HG03064 (cell line): ENCODE data around the gene NGLY1.

ENCODE experiments used
- ATAC-seq: cut with Tn5 transposase; IDR thresholded peaks from one replicate; pipeline ENCODE4 v1.9.1; 2021; ENCODE audit warnings: low read depth; ENCODE audit not compliant: unreplicated experiment

NGLY1 gene, protein sequence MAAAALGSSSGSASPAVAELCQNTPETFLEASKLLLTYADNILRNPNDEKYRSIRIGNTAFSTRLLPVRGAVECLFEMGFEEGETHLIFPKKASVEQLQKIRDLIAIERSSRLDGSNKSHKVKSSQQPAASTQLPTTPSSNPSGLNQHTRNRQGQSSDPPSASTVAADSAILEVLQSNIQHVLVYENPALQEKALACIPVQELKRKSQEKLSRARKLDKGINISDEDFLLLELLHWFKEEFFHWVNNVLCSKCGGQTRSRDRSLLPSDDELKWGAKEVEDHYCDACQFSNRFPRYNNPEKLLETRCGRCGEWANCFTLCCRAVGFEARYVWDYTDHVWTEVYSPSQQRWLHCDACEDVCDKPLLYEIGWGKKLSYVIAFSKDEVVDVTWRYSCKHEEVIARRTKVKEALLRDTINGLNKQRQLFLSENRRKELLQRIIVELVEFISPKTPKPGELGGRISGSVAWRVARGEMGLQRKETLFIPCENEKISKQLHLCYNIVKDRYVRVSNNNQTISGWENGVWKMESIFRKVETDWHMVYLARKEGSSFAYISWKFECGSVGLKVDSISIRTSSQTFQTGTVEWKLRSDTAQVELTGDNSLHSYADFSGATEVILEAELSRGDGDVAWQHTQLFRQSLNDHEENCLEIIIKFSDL

DNA sequence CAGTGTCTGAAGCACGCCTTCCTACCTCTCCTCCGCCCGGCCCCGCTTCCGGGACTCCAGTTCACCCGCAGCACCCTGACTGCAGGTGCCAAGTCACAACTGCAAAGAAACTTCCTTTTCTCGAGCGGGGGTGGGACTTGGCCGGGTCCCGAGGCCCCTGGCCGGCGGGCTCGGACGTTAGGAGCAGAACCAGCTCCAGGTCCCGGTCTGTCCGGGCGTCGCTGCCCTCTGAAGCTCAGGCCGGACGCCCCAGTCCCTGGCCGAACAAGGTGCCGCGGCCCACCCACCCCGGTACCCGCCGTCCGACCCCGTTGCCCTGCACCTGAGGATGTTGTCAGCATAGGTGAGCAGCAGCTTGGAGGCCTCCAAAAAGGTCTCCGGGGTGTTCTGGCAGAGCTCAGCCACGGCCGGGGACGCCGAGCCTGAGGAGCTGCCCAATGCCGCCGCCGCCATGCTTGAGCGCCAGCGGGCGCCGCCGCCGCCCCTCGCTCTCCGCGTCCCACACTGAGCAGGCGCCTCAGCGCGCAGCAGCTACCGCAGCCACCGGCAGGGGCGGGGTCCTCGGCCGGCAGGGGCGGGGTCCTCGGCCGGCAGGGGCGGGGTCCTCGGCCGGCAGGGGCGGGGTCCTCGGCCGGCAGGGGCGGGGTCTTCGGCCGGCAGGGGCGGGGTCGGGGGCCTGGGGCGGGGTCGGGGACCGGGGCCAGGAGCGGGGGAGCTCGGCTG is at the start of gene NGLY1:
TSS of gene NGLY1 (minus strand) at position 506 of the 723 bp plus-strand sequence. CDS start at position 453, 53 bp downstream.
- ATAC-seq, result peak; percentile 79

DNA sequence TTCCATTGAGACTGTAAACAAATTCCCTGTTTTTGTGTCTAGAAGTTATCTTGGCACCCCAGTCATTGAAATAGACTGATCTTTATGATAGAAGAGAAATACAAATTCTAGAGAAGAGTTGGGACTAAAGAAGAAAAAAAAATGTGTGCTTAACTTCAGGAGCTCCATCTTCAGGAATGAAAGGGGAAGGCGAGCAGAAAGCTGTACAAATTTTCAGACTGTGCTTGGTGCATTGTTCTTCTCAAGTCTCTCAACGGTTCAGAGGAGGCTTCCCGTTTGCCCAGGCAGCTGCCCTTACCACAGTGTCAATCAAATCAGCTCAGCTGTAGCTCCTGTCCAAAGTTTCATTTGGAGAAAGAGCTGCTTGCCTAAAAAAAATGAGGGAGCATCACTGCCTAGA is 48.3 kb upstream of the NGLY1 start:
- no peak for ATAC-seq

DNA sequence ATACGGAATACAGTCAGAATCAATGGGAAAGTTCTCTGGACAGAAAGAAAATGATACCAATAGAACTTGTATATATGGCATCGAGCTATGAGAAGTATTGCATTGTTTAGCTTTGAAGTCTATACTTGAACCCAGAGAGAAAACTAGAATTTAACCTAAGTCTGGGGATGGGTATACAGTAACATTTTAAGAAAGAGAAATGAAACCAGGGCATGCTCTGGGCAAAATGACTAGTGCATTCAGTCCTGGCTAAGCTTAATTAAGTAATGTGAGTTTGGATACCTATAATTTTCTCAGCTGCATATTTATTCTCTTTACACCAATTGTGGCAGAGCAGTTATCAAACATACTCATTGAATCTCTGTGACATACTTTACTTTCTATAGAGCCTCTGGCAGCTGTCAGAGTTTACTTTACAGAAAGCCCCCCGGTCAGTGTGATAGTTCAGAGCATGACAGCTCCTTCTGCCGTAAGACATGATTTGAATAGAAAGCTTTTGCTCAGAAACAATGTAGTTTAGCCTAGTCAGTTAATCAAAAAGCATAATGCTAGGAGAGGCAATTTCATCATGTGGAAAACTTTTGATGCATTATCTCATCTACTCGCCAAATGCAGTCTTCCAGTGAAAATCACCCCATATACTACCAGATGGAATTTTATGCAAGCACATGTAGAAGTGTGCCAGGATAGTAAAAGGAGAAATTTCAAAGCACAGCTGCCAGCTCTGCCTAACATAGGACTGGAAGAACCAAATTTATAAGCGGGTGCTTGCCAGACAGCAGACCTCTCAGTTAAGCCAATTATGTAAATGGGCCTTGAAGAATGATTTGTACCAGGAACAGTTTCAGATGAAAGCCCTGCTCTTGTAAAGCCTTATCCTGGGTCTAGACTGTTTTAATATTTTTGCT is 47.4 kb upstream of the NGLY1 start:
- no peak for ATAC-seq

DNA sequence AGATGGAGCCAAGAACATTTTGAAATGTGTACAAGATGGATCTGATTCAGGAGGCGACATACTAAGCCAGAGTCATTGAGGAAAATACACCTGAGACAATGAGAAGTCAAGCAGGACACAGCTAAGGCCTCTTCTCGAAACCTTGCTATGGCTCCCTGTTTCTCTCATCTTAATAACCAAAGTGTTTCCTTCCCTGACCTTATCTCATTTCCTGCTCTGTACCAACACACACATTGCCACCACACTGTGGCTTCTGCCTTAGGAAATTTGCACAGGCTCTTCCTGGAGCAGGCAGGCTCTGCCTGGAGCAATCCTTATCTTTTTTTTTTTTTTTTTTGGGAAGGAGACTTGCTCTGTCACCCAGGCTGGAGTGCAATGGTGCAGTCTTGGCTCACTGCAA is 43.3 kb upstream of the NGLY1 start:
- no peak for ATAC-seq

DNA sequence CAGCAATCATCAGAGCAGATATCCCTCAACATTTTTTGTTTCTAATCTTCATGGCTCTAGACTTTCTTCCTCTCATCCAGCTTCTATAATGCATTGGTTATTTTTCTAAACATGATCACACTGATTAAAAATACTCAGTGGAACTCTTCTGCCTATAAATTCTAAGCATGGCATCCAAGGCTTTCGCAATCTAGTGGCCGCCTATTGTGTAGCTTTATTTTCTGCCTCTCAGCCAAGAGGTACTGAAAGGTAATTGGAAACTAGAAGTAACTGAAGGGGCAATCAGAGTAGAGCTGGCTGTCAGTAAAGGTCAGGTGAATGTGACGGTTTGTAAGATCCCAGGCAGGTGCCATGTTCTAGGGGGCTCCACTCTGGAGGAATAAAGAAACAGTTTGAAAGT is 40.1 kb upstream of the NGLY1 start:
- ATAC-seq, result no peak

DNA sequence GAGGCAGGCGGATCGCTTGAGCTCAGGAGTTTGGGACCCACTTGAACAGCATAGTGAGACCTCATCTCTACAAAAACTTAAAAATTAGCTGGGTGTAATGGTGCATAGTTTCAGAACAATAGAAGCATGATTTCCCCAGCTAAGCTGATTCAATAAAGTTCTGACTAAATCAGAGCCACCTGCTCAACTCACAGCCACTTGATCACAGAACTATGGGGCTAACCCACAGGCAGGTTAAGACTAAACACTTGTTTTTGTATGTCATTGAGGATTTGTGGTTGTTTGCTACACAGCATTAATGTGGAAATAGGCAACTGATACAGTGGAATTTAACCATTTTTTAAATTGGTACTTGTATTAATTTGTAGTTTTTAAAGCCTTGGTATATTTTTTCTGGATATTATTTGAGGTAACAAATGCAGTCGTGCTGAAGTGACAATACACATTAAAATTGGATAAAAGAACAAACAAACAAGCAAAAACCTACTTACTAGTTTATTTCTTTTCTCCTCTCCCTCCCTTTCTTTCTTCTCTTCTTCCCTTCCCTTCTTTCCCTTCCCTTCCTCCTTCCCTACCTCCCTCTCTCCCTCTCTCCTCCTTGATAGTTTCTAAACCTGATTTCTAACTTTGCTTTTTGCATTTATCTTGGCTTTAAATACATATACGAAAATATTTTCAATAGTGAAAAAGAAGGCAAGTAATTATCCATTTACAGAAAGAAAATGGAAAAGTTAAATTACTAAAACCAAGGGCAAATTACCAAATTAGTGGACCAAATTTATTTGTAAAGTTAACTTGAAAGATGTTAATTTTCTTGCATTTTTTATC is 38.7 kb upstream of the NGLY1 start:
- no peak for ATAC-seq

DNA sequence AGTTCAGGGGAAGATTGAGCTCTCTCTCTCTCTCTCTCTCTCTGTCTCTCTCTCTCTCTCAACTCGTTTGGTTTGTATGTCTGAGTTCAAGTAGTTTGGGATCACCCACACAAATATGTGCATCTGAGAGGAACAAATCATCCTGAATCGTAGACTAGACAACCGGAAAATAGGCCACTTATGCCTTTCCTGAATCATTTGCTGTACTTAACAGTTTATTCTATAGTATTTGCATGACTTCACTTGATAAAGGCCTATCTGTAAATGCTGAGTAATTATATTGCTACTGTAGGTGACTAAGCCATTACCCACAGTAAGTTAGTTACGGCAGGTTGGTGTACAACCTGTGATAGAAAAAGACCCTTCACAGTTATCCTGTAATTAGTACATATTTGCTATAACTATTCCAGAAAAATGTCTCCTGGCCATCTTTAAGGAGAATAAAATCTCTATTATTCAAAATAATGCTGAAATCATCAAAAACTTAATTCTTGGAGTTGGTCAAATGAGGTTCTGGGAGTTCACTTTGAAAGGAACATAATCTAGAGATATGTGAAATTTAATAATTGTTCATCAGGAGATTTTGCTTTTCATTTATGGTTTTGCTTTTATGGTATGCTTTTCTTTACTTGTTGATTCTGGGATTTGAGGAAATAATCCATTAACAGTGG is 37.7 kb upstream of the NGLY1 start:
- no peak for ATAC-seq

DNA sequence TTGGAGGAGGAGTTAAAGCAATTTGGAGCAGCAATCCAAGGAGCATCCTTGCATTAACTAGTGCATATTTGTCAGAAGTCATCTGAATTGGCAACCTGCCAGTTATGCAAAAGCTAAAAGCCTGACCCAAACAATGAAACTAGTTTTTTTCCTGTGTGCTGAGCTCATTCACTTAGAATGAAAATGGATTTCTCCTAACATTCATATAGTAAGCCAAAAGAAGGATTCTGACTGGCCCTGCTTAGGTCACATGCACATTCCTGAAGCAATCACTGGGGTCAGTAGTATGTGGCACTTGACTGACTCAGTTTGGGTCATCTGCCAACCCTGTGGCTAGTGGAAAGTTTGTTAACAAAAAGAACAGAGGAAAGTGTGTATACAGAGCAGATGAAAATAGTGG is 37.1 kb upstream of the NGLY1 start:
- no peak for ATAC-seq

DNA sequence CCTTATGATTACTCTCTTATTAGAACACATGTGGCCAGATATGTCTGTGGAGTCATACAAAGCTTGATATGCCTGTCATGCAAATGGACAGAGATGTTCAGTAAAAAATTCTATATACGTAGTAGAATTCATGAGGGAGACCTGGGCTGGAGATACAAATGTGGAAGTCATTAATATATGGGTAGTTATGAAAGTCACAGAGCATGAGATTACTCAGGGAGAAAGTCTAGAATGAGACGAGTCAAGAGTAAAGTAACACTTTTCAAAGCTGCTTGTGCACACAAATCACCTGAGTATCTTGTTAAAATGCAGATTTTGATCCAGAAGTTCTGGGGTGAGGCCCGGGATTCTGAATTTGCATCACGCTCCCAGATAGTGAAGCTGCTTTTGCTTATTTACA is 35.1 kb upstream of the NGLY1 start:
- ATAC-seq, result no peak

DNA sequence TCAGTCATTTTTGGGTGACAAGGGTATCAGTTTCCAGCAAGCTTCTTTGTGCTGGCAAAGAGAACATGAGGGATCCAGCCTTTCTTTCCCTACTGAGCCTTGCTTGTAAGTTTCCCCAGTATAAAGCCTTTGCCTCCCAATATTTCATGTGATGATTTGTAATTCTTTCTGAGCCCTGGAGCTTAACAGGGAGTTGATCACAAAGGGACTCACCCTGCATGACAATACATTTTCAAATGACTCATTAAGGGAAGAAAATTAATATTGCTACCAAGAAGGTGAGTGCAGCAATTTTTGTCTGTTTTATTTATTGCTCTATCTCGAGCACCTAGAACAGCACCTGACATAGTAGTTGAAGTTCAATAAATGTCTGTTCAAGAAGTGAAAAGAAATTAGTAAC is 34.4 kb upstream of the NGLY1 start:
- ATAC-seq, result no peak

DNA sequence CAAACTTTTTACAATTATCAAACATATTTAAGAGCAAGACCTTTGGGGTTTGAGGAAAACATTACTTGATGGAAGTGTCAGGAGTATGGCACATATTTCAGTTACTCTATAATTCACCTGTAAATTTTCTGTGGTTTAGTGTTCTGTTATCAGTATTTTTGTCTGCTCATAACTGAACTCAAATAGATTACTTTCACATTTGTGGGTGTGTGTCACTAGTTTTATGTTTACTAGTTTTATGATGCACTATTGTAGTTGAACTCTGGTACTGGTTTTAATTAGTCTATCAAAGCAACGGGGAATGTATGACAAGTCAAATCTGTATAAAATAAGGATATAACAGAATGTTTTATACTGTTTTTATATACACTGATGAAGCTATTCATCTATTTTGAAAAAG is 33.9 kb upstream of the NGLY1 start:
- ATAC-seq, result no peak

DNA sequence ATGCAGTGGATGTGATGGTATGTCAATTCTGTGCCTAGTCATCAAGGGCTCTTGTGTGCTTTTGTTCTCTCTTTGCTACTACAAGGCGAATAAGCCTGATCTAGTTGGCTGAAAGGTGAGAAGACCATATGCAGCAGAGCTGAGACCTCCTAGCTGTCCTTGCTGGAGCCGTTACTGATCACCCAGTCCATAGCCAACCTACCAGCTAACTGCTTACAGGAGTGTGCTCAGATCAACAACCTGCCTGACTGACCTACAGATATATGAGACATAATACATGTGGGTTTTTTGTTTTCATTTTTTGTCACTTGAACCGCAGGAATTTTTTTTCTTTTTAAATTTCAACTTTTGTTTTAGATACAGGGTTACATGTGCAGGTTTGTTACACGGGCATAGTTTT is 29.4 kb upstream of the NGLY1 start:
- ATAC-seq, result no peak

DNA sequence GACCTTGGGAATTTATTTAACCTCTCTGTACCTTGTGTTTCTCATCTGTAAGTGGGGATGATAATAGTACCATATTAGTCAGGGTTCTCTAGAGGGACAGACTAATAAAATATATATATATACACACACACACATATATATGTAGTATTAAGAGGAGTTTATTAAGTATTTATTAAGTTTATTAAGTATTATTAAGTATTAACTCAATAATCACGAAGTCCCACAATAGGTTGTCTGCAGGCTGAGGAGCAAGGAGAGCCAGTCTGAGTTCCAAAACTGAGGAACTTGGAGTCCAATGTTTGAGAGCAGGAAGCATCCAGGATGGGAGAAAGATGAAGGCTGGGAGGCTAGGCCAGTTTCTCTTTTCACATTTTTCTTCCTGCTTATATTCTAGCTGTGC is 21.4 kb upstream of the NGLY1 start:
- ATAC-seq, result no peak

DNA sequence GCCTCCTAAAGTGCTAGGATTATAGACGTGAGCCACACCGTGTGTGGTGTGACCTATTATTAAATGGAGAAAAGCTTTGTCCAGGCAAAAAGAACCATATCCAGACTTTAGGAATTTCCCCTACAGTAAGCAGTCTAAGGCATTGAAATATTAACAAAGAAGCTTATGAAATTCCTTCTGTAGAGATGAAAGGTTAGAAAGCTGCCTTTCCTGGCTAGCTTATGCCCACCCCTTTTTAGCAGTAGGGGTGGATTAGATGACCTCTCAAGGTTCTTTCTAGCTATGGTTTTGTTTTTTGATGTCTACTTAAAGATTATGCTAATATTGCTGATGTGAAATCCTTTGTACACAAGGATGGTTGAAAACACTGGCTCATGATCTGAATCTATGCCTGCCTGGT is 20.6 kb upstream of the NGLY1 start:
- no peak for ATAC-seq

DNA sequence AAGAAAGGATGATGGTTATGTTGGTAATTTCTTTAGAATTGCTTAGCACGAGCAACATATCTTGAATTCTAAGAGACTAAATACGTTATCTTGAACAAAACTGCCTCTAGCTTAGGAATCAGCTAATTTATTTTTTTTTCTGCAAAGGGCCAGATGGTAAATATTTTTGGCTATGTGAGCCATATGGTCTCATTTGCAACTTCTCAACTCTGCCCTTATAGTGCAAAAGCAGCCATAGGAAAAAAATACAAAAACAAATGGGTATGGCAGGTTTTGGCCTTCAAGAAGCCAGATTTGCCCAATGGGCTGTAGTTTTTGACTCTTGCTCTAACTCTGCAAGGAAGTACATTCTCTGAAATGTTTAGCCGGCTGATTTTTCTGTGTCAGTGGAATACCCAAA is 18.5 kb upstream of the NGLY1 start:
- no peak for ATAC-seq

DNA sequence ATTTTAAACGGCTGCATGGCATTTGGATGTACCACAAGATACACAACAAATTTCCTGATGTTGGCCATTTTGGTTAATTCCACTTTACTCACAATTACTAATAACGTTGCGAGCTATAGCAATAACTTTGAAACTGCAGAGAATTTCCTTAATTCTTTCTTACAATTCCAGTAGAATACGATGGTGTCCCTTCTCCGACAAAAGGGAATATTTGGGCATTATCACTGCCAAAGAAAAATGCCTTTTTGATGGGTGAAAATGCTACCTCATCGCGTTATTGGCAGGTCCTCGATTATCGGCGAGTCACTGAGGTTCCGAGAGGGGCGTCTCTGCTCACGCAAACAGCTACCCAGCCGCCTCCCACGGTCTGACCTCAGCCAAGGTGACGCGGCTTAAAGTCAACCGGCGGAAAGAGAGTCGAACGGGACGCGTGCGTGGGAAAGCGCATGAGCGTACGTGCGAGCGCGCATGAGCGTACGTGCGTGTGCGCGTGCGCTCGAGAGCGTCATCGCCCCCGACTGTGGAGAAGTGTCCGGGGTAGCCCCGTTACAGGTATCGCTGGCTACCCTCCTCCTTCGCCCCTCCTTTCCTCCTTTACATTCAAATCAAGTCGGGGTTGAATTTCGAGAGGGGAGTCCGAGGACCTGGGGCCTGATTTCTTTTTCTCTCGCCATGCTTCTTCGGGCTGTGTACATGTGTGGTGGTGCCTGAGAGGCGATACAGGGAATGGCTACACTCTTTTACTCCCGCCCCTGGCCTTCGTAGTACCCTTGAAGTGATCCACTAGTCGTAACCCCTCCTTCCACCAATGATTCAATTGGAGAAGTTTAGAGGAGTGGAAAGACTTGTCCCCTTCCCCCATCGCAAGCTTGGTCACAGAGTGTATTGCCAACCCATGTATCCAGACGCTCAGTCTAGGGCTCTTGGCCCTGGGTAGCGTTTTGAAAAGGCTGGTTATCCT is 6.6 kb upstream of the NGLY1 start, which contains the start of gene OXSM:
TSS of gene OXSM (plus strand) at position 495 of the 961 bp plus-strand sequence. CDS start 931 bp downstream, outside the sequence.
- peak; percentile 92 for ATAC-seq

DNA sequence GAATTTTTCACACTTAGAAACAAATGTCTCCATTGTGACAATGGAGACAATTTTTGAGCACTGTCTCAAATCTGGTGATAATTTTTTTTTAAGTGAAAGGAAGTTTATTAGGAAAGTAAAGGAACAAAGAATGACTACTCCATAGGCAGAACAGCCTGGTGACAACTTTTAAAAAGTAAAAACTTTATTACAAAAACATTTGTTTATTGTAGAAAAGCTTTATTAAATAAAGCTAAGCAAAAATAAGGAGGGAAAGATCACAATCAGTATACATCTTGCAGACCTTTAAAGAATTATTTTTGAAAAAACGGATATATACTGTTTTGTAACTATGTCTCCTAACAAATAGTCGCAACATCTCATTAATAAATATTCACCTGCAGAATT is 6.0 kb upstream of the NGLY1 start:
- ATAC-seq, result no peak

DNA sequence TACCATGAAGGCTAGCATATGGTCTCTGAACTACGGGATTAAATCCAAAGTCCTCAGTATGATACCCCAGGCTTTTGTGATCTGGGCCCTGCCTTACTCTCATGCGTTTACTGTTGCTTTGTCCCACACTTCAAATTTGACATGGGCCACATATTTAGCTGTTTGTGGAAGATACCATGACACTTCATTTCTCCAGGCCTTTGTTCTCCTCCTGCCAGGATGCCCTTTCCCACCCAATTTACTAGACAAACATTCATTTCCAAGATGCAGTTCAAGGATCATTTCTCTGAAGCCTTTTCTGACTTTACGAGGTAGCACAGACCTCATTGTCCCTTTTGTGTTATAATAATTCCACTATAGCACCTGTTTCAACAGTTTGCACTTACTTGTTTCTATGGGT is 4.4 kb upstream of the NGLY1 start:
- no peak for ATAC-seq
